CD14-positive monocyte (primary cell): ENCODE results near the gene CMSS1. TPM values are rescaled to one million over a fixed set of nuclear protein-coding genes. Genes with fewer than 3 reads are reported as not detected.

Experiments
- DNase-seq, 3 donors: peaks; one replicate each; pipeline ENCODE4 v3.0.0-alpha.2; 2011 to 2022
- H2AFZ ChIP-seq: 2 replicates; pipeline ENCODE4 v1.6.0; 2012; ENCODE audit warnings: mild to moderate bottlenecking, low read depth, low read length, inconsistent platforms; ENCODE audit not compliant: insufficient read depth, poor library complexity, severe bottlenecking
- H3K27ac ChIP-seq, 2 donors: 1 replicate in 1 of 2; 2 replicates in 1 of 2; pipeline ENCODE4 v1.5.1; 2012 to 2013; ENCODE audit warnings: low read length in 2 of 2, control low read depth in 1 of 2, inconsistent platforms in 1 of 2, low read depth in 1 of 2, mild to moderate bottlenecking in 1 of 2
- H3K27me3 ChIP-seq, 2 donors: one replicate each; pipeline versions ENCODE4 v1.6.0 to v1.6.1; 2011 to 2013; ENCODE audit warnings: low read length in 2 of 2; ENCODE audit not compliant: control insufficient read depth in 2 of 2, insufficient read depth in 2 of 2
- H3K36me3 ChIP-seq, 2 donors: replicated peaks in 1 of 2; 1 replicate in 1 of 2; 2 replicates in 1 of 2; pipeline versions ENCODE4 v1.5.1 to v1.6.1; 2012 to 2013; ENCODE audit warnings: low read length in 2 of 2, control low read depth in 1 of 2, inconsistent platforms in 1 of 2, mild to moderate bottlenecking in 1 of 2; ENCODE audit not compliant: insufficient read depth in 2 of 2, control insufficient read depth in 1 of 2
- H3K4me1 ChIP-seq, 2 donors: 1 replicate in 1 of 2; 2 replicates in 1 of 2; pipeline versions ENCODE4 v1.5.1 to v1.6.1; 2012 to 2013; ENCODE audit warnings: low read length in 2 of 2, control low read depth in 1 of 2, inconsistent platforms in 1 of 2, mild to moderate bottlenecking in 1 of 2, moderate library complexity in 1 of 2; ENCODE audit not compliant: insufficient read depth in 2 of 2, control insufficient read depth in 1 of 2
- H3K4me2 ChIP-seq: replicated peaks from 2 replicates; pipeline ENCODE3; 2012; ENCODE audit warnings: low read length, moderate library complexity, mild to moderate bottlenecking; ENCODE audit not compliant: poor library complexity, severe bottlenecking; ENCODE audit errors: extremely low read depth
- H3K4me3 ChIP-seq, 3 experiments: fragments of 200-600 bp in 1 of 3; sonication (generic) in 1 of 3; replicated peaks in 1 of 3; 1 replicate in 2 of 3; 2 replicates in 1 of 3; pipeline ENCODE4 v1.5.1; 2011 to 2013; ENCODE audit warnings: low read length in 3 of 3, mild to moderate bottlenecking in 3 of 3, control low read depth in 2 of 3, low read depth in 2 of 3, inconsistent platforms in 1 of 3, moderate library complexity in 1 of 3
- H3K79me2 ChIP-seq: 2 replicates; pipeline ENCODE4 v1.6.0; 2012; ENCODE audit warnings: mild to moderate bottlenecking, control low read depth, inconsistent platforms, low read length, moderate library complexity; ENCODE audit not compliant: insufficient read depth
- H3K9ac ChIP-seq: 2 replicates; pipeline ENCODE4 v1.6.0; 2017; ENCODE audit warnings: low read length, mild to moderate bottlenecking; ENCODE audit not compliant: insufficient read depth, poor library complexity, severe bottlenecking
- H3K9me3 ChIP-seq, 2 donors: replicated peaks in 1 of 2; 1 replicate in 1 of 2; 2 replicates in 1 of 2; pipeline versions ENCODE4 v1.5.1 to v1.6.1; 2012 to 2013; ENCODE audit warnings: low read length in 2 of 2, control low read depth in 1 of 2; ENCODE audit not compliant: control insufficient read depth in 1 of 2, insufficient read depth in 1 of 2
- H4K20me1 ChIP-seq: 2 replicates; pipeline ENCODE4 v1.6.0; 2012; ENCODE audit warnings: mild to moderate bottlenecking, low read length, control low read depth, moderate library complexity; ENCODE audit not compliant: insufficient read depth
- H3K27ac Mint-ChIP-seq, 7 donors: one replicate each; pipeline ENCODE4 v1.8.0; 2020; ENCODE audit warnings: mild to moderate bottlenecking in 7 of 7, mixed read lengths in 7 of 7, moderate library complexity in 6 of 7, inconsistent platforms in 2 of 7
- H3K27me3 Mint-ChIP-seq, 3 donors: one replicate each; pipeline ENCODE4 v1.8.0; 2021 to 2022; ENCODE audit warnings: low read depth in 3 of 3, mild to moderate bottlenecking in 3 of 3, mixed read lengths in 3 of 3, moderate library complexity in 3 of 3, inconsistent platforms in 1 of 3
- H3K36me3 Mint-ChIP-seq, 2 donors: one replicate each; pipeline ENCODE4 v1.8.0; 2020; ENCODE audit warnings: mixed read lengths in 2 of 2, inconsistent platforms in 1 of 2, mild to moderate bottlenecking in 1 of 2
- H3K4me1 Mint-ChIP-seq: one replicate; pipeline ENCODE4 v1.8.0; 2020; ENCODE audit warnings: mild to moderate bottlenecking, mixed read lengths
- H3K4me3 Mint-ChIP-seq, 2 donors: one replicate each; pipeline ENCODE4 v1.8.0; 2020; ENCODE audit warnings: mild to moderate bottlenecking in 2 of 2, mixed read lengths in 2 of 2, moderate library complexity in 1 of 2
- H3K9me3 Mint-ChIP-seq, 7 donors: one replicate each; pipeline ENCODE4 v1.8.0; 2020 to 2022; ENCODE audit warnings: mixed read lengths in 7 of 7, mild to moderate bottlenecking in 6 of 7, moderate library complexity in 6 of 7, inconsistent platforms in 2 of 7
- WGBS: methylation state at CpG from one replicate; pipeline ENCODE4 v1.1.5; 2013; ENCODE audit warnings: missing lambda C conversion rate; ENCODE audit not compliant: insufficient coverage; 5-methylcytosine and 5-hydroxymethylcytosine counted together
- intact Hi-C, 2 donors: fragments of 100-400 bp; cut with micrococcal nuclease; formaldehyde crosslinking; loops; one replicate each; pipeline versions ENCODE4 v1.15.0 to v1.15.1; 2023
- polyA plus RNA-seq, 3 donors: library from polyadenylated mRNA; depleted of rRNA in 1 of 3; unstranded in 2 of 3; stranded (reverse) in 1 of 3; fragments of 300-500 nt in 2 of 3; fragments of >200 nt in 1 of 3; fragmentation: Illumina TruSeq in 2 of 3; gene quantifications; 1 replicate in 2 of 3; 2 replicates in 1 of 3; pipeline ENCODE4 v1.2.3, GENCODE V29; 2012 to 2021
- TF ChIP-seq, protein P1 (sequence below): fragments of 200-600 bp; IDR thresholded peaks from one replicate; pipeline ENCODE4 v1.8.0; 2022; ENCODE audit warnings: antibody characterized with exemption, mild to moderate bottlenecking

Gene CMSS1
- polyA plus RNA-seq, 3 donors, result 1.1 to 3.6 (median 2.2) TPM

- H3K79me2 ChIP-seq, result no peaks in the 10 kb centered on the region
- H3K9ac ChIP-seq, result no peak overlapping the region
- H3K4me3 ChIP-seq, result no peak overlapping the region
- H3K9me3 ChIP-seq, result no peaks in the 10 kb centered on the region
- Mint-ChIP-seq H3K4me1 (no peaks in the 10 kb centered on the region), H3K27me3 (no peaks in the 10 kb centered on the region), H3K27ac (no peak overlapping the region), H3K4me3 (no peak overlapping the region), H3K36me3 (no peaks in the 10 kb centered on the region), H3K9me3 (no peaks in the 10 kb centered on the region)
- WGBS, result 100% methylated on average over 6 of the region's 9 CpGs
- TF ChIP-seq, protein P1, sequence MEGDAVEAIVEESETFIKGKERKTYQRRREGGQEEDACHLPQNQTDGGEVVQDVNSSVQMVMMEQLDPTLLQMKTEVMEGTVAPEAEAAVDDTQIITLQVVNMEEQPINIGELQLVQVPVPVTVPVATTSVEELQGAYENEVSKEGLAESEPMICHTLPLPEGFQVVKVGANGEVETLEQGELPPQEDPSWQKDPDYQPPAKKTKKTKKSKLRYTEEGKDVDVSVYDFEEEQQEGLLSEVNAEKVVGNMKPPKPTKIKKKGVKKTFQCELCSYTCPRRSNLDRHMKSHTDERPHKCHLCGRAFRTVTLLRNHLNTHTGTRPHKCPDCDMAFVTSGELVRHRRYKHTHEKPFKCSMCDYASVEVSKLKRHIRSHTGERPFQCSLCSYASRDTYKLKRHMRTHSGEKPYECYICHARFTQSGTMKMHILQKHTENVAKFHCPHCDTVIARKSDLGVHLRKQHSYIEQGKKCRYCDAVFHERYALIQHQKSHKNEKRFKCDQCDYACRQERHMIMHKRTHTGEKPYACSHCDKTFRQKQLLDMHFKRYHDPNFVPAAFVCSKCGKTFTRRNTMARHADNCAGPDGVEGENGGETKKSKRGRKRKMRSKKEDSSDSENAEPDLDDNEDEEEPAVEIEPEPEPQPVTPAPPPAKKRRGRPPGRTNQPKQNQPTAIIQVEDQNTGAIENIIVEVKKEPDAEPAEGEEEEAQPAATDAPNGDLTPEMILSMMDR, result no peak
- no peaks in the 10 kb centered on the region for H3K4me1 ChIP-seq
- no peak for DNase-seq
- no peaks in the 10 kb centered on the region for H3K36me3 ChIP-seq
- intact Hi-C loops, result no loop called here
- no peaks in the 10 kb centered on the region for H4K20me1 ChIP-seq
- H3K27me3 ChIP-seq, result no peaks in the 10 kb centered on the region
- no peak overlapping the region for H2AFZ ChIP-seq
- no peak overlapping the region for H3K27ac ChIP-seq
- no peak overlapping the region for H3K4me2 ChIP-seq
Measured at GRCh38 chr3:100020876-100021644, 203.4 kb downstream of the CMSS1 start.

GRCh38 chr3:100022506-100022905, 204.8 kb downstream of the CMSS1 start:
- TF ChIP-seq, protein P1, result no peak
- Histone ChIP-seq H2AFZ (no peak overlapping the region), H3K4me3 (no peak overlapping the region), H3K79me2 (no peaks in the 10 kb centered on the region), H4K20me1 (no peaks in the 10 kb centered on the region), H3K27ac (no peak overlapping the region), H3K27me3 (no peaks in the 10 kb centered on the region), H3K9me3 (no peaks in the 10 kb centered on the region), H3K36me3 (no peaks in the 10 kb centered on the region), H3K9ac (no peak overlapping the region), H3K4me1 (no peaks in the 10 kb centered on the region), H3K4me2 (no peak overlapping the region)
- intact Hi-C loops, result no loop called here
- DNase-seq, result no peak
- H3K27me3 Mint-ChIP-seq, result no peaks in the 10 kb centered on the region
- no peaks in the 10 kb centered on the region for H3K9me3 Mint-ChIP-seq
- H3K4me3 Mint-ChIP-seq, result no peak overlapping the region
- H3K4me1 Mint-ChIP-seq, result no peaks in the 10 kb centered on the region
- no peaks in the 10 kb centered on the region for H3K36me3 Mint-ChIP-seq
- no peak overlapping the region for H3K27ac Mint-ChIP-seq
